Epithelial cell of esophagus (primary cell): ENCODE measurements around the gene TTYH3.

Source experiments
- DNase-seq: peaks from one replicate; pipeline ENCODE4 v3.0.0; 2010; ENCODE audit warnings: low read depth
- H3K4me3 ChIP-seq: 2 replicates; pipeline ENCODE4 v1.5.1; 2011; ENCODE audit warnings: mild to moderate bottlenecking, low read length, control low read depth
- TF ChIP-seq, protein P1 (sequence below): IDR thresholded peaks from 2 replicates; pipeline ENCODE4 v1.5.1; 2011; ENCODE audit warnings: low read depth, mild to moderate bottlenecking, low read length, control low read depth, inconsistent platforms; ENCODE audit not compliant: insufficient read depth; ENCODE audit errors: missing control alignments

TTYH3 gene

DNA sequence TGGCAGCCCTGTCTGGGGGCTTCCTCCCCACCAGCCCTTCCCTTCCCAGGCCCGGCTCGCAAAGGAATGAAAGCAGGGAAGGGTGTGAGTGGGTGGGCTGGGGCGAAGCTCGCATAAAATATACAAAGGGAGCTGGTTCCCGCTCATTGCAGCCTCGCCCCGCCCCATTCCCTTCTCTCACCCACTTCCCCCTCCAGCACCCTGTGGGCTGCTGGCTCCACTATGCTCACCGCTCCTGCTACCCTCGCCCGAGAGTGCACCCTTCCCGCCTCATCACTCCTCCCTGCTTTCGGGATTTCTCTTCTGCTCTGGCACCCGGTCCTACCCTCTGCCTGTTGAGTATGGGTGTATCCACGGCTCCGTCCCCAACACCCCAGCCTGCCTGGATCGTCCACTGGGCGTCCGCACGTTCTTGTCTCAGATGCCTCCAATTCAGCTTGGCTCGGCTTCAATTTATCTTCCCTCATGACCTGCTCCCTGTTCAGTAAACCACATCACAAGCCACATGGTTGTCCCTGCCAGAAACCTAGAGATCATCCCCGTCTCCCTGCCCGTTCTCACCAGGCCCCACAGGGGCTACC is 14.4 kb upstream of the TTYH3 start:
- H3K4me3 ChIP-seq = no peak overlapping the region
- no peak for DNase-seq
- TF ChIP-seq, protein P1, sequence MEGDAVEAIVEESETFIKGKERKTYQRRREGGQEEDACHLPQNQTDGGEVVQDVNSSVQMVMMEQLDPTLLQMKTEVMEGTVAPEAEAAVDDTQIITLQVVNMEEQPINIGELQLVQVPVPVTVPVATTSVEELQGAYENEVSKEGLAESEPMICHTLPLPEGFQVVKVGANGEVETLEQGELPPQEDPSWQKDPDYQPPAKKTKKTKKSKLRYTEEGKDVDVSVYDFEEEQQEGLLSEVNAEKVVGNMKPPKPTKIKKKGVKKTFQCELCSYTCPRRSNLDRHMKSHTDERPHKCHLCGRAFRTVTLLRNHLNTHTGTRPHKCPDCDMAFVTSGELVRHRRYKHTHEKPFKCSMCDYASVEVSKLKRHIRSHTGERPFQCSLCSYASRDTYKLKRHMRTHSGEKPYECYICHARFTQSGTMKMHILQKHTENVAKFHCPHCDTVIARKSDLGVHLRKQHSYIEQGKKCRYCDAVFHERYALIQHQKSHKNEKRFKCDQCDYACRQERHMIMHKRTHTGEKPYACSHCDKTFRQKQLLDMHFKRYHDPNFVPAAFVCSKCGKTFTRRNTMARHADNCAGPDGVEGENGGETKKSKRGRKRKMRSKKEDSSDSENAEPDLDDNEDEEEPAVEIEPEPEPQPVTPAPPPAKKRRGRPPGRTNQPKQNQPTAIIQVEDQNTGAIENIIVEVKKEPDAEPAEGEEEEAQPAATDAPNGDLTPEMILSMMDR = no peak

DNA sequence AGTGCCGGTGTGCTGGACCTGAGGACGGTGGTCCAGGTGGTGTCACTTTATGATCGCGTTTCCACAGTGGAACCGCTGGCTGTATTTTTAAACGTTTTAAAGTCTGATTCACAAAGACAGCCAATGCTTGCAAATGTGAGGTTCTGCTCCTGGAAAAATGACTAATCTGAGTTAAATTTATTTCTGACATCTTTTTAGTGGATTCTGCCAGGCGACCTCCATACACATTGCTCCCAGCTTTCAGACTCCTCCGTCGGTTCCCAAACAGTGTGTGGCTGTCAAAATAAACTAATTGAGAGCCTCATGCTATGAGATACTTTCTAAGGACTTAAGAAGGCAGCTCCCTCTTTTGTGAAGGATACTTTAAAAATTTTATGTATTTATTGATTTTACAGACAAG is 12.7 kb upstream of the TTYH3 start:
- no peak for DNase-seq
- no peak overlapping the region for H3K4me3 ChIP-seq
- TF ChIP-seq, protein P1 = no peak

DNA sequence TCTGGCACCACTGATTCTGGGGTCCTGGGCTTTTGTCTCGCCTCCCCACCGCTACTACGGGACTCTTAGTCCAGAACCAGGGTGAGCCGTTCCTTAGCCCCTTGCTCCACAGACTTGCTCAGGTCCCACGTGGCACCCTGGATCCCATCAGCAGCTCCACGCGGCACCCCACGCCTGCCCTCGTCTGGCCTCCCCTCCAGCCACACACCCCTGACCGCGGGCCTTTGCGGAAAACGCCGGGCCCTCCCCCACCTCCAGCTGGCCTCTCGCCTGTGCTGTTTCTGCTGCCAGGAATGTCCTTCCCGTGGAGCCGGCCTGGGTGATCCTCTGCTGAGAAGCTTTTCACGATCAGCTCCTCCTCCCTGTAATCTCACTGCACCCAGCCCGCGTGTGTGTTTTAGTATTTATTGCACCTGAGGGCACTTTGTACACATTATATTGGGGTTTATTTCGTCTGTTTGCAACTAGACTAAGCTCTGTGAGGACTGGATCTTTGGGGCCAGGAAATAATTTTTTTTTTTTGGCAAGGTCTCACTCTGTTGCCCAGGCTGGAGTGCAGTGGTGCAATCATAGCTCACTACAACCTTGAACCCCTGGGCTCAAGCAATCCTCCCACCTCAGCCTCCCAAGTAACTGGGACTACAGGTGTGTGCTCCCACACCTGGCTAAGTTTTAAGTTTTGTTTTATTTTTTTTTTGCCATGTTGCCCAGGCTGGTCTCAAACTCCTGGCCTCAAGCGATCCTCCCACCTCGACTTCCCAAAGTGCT is 10.5 kb upstream of the TTYH3 start:
- DNase-seq = no peak
- TF ChIP-seq, protein P1 = no peak
- H3K4me3 ChIP-seq = no peak overlapping the region

DNA sequence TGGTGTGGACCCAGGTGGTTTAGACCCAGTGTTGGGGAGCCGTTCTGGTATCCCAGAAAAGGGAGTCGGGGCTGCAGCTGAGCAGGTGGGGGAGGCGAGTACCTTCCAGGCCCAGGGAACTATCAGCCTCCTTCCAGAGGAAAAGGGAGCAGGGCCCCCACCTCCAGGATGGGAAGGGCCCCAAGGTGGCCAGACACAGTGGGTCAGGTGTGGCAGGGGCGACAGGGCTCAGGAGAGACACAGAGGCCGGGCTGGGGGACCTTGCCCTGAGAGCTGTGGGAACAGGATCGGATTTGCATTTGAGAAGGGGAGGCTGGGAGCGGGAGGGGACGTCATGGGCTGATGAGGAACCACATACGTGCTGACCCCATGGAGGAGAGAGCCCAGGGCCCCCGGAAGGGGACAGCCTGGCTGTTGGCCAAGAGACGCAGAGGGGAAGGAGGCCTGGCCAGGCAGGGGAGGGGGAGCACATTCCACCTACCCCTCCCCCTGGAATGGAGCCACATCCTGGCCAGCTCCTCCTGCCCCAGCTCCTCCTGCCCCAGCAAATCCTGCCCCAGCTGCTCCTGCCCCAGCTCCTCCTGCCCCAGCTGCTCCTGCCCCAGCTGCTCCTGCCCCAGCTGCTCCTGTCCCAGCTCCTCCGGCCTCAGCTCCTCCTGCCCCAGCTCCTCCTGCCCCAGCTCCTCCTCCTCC is 9.7 kb upstream of the TTYH3 start:
- no peak for DNase-seq
- H3K4me3 ChIP-seq = no peak overlapping the region
- TF ChIP-seq, protein P1 = no peak

DNA sequence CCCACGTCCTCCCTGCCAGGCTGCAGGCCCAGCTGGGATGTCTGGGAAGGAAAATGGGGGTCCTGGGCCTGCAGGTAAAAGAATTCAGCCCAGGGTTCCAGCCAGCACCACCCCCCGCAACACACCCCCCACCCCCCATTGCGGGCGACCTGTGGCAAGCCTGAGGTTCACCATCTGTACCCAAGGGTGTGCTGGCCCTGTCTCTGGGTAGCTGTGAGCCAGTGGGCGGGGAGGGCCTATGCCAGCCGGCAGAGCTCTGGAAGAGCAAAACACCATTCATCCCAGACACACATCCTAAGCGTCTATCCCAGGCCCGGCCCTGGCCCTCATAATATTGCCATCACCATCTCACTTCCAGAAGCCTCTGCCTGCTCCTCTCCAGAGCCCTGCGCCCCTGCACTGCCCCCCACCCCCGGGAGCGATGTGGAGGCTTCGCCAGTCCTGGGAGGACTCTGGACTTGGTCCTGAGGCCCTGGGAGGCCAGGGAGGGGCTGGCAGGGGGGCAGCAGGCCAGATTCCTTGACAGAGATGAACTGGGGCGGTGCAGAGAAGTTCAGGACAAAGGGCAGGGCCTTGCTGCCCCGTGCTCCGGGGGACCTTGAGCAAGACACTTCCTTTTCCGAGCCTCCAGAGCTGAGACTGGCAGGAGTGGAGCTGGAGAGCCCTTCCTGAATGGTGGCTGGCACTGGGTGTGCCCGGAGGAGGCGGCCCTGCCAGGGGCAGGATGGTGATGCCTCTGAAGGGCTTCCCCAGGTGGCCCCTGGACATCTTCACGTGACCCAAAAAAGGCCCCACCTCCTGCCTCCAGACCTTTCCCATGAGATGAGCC is 8.7 kb upstream of the TTYH3 start:
- TF ChIP-seq, protein P1 = no peak
- H3K4me3 ChIP-seq = no peak overlapping the region
- DNase-seq = no peak

DNA sequence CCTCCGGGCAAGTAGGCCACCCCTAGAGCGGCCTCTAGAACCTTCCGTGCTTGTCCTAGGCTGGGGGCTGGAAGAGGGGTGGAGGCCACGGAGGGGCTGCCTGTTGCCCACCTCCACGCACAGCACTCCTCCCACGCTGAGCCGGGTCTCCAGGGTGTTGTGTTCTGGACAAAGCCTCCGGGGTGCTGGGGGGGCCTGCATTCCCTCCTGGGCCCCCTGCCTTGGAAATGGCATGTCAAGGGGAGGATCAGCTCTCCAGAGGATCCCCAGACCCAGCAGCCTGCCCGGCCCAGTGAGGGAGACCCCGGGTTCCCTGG is 8.1 kb upstream of the TTYH3 start:
- TF ChIP-seq, protein P1 = no peak
- H3K4me3 ChIP-seq = no peak overlapping the region
- DNase-seq = no peak
